OCI-LY7 (cell line): Measurements from ENCODE around the gene SP140L. TPM values are rescaled to one million over a fixed set of nuclear protein-coding genes. Genes with fewer than 3 reads are reported as not detected.
A peak's percentile ranks its signal among the peaks of the same experiment; 100 is the strongest.

ENCODE experiments used
- BruUV-seq: library from RNA; stranded (reverse); fragments of 400-500 nt; replicated peaks from 2 replicates; lab custom pipeline; 2021; lab: Mats Ljungman, UMichigan
- CTCF ChIA-PET: fragments of 300-600 bp; sonication (Branson Sonifier 250); formaldehyde crosslinking; loops from one replicate; lab custom pipeline; 2022; ENCODE audit warnings: antibody characterized with exemption; ENCODE audit not compliant: unreplicated experiment; lab: Charles Lee
- POLR2A ChIA-PET: fragments of 300-600 bp; sonication (Branson Sonifier 250); formaldehyde crosslinking; loops from one replicate; lab custom pipeline; 2022; ENCODE audit warnings: antibody characterized with exemption; lab: Charles Lee
- DNase-seq: peaks from one replicate; pipeline ENCODE4 v3.0.0-alpha.2; 2015; ENCODE audit warnings: low spot score
- H2AFZ ChIP-seq: fragments of 200-600 bp; sonication (generic), shearing (Covaris generic); 2 replicates; pipeline ENCODE4 v1.6.1; 2014; ENCODE audit warnings: mild to moderate bottlenecking, antibody characterized with exemption, low read length, moderate library complexity
- H3K27ac ChIP-seq: fragments of 200-600 bp; sonication (generic); 2 replicates; pipeline ENCODE4 v1.5.1; 2014; ENCODE audit warnings: mixed run types, low read depth, mild to moderate bottlenecking, moderate library complexity, low read length, inconsistent platforms; ENCODE audit not compliant: poor library complexity, severe bottlenecking
- H3K36me3 ChIP-seq: fragments of 200-600 bp; sonication (generic); 2 replicates; pipeline ENCODE4 v1.6.1; 2014; ENCODE audit warnings: mild to moderate bottlenecking, antibody characterized with exemption, low read length, moderate library complexity, mixed read lengths; ENCODE audit not compliant: insufficient read depth
- H3K4me1 ChIP-seq: fragments of 200-600 bp; sonication (generic); 2 replicates; pipeline ENCODE4 v1.5.1; 2014; ENCODE audit warnings: mild to moderate bottlenecking, low read length; ENCODE audit not compliant: insufficient read depth, poor library complexity, severe bottlenecking
- H3K4me2 ChIP-seq: fragments of 200-600 bp; sonication (generic); 2 replicates; pipeline ENCODE4 v1.6.1; 2014; ENCODE audit warnings: mild to moderate bottlenecking, low read length
- H3K4me3 ChIP-seq: fragments of 200-600 bp; sonication (generic); 2 replicates; pipeline ENCODE4 v1.5.1; 2014; ENCODE audit warnings: mild to moderate bottlenecking, low read depth, low read length; ENCODE audit not compliant: poor library complexity, severe bottlenecking
- H3K79me2 ChIP-seq: fragments of 200-600 bp; sonication (generic); 2 replicates; pipeline ENCODE4 v1.6.1; 2016; ENCODE audit warnings: low read depth, mild to moderate bottlenecking, low read length, moderate library complexity, mixed read lengths; ENCODE audit not compliant: insufficient read depth
- H3K9me2 ChIP-seq: fragments of 200-600 bp; sonication (generic); 2 replicates; pipeline ENCODE4 v1.6.1; 2016; ENCODE audit warnings: mild to moderate bottlenecking, low read length, mixed read lengths; ENCODE audit not compliant: insufficient read depth
- H3K9me3 ChIP-seq: fragments of 200-600 bp; sonication (generic); 2 replicates; pipeline ENCODE4 v1.6.1; 2014; ENCODE audit warnings: mild to moderate bottlenecking, mixed run types, low read length, mixed read lengths
- H4K20me1 ChIP-seq: fragments of 200-600 bp; sonication (generic); 2 replicates; pipeline ENCODE4 v1.6.1; 2014; ENCODE audit warnings: mild to moderate bottlenecking, antibody characterized with exemption, low read length, moderate library complexity, mixed read lengths; ENCODE audit not compliant: insufficient read depth
- EZH2phosphoT487 ChIP-seq: fragments of 200-600 bp; sonication (generic); IDR thresholded peaks from 2 replicates; pipeline ENCODE4 v1.6.1; 2018; ENCODE audit warnings: low read depth, borderline replicate concordance, mild to moderate bottlenecking, mixed run types, antibody characterized with exemption, low read length, moderate library complexity, mixed read lengths
- intact Hi-C: fragments of 100-400 bp; cut with micrococcal nuclease; formaldehyde crosslinking; loops from one replicate; pipeline ENCODE4 v1.10.0; 2022; ENCODE audit not compliant: unreplicated experiment
- total RNA-seq, 2 experiments: library from RNA; depleted of rRNA in 1 of 2; stranded (reverse); fragments of >200 nt in 1 of 2; shearing (Covaris generic) in 1 of 2; gene quantifications; 2 replicates each; pipeline ENCODE4 v1.2.3, GENCODE V29; 2014 to 2022
- TF ChIP-seq, protein P1 (sequence below): fragments of 200-600 bp; sonication (generic); conservative IDR thresholded peaks from 2 replicates; pipeline ENCODE4 v1.5.1; 2014; ENCODE audit warnings: mild to moderate bottlenecking, antibody characterized with exemption, low read length, moderate library complexity, mixed read lengths

SP140L gene
- total RNA-seq, 2 experiments from 2014 or later: 10.4 to 19.3 TPM

DNA sequence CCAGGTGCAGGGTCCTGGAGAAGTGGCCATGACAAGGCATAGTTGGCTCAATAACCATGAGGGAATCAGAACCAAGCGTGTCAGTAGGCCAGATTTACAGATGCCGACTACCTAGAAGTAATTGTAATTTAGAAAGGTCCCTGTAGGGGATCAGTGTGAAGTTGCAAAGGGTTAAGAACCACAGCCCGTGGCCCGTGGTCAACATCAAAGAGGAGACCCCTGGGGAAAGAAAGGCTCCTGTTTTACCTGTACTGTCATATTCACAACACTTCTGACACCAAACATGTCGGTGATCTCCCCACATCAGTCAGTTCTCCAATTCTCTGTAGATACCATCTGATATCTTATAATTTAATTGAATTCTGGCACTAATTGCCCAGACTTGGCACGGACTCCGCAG lies 120.0 kb downstream of the SP140L start:
- Histone ChIP-seq H2AFZ (no peak overlapping the region), H4K20me1 (no peaks in the 10 kb centered on the region), H3K9me3 (no peaks in the 10 kb centered on the region), H3K4me2 (0 out of 2 replicates have a peak overlapping the region, but pooled peaks have one; percentile 71), H3K4me3 (no peak overlapping the region), H3K36me3 (peaks cover 84% of the 10 kb centered on the region), H3K9me2 (no peaks in the 10 kb centered on the region), H3K4me1 (peaks cover 35% of the 10 kb centered on the region), H3K27ac (no peak overlapping the region), H3K79me2 (no peaks in the 10 kb centered on the region)
- intact Hi-C loops: loop anchor here (10.0 kb wide), 2 partner anchors 158 to 242 kb away; no protein-coding TSS in a partner anchor
- CTCF ChIA-PET: interaction anchor here (1.0 kb wide), 1 partner anchor 125 kb away, joined by 3 read pairs; no protein-coding TSS in a partner anchor
- POLR2A ChIA-PET: interaction anchor here (0.6 to 1.6 kb wide), 4 partner anchors 25 to 135 kb away, joined by 3 to 6 read pairs (median 3); partner anchors contain the start of gene SP100
- no peak for DNase-seq
- TF ChIP-seq, protein P1, sequence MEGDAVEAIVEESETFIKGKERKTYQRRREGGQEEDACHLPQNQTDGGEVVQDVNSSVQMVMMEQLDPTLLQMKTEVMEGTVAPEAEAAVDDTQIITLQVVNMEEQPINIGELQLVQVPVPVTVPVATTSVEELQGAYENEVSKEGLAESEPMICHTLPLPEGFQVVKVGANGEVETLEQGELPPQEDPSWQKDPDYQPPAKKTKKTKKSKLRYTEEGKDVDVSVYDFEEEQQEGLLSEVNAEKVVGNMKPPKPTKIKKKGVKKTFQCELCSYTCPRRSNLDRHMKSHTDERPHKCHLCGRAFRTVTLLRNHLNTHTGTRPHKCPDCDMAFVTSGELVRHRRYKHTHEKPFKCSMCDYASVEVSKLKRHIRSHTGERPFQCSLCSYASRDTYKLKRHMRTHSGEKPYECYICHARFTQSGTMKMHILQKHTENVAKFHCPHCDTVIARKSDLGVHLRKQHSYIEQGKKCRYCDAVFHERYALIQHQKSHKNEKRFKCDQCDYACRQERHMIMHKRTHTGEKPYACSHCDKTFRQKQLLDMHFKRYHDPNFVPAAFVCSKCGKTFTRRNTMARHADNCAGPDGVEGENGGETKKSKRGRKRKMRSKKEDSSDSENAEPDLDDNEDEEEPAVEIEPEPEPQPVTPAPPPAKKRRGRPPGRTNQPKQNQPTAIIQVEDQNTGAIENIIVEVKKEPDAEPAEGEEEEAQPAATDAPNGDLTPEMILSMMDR: no peak
- no peak for TF ChIP-seq EZH2phosphoT487
- no TSS peak for BruUV-seq

DNA sequence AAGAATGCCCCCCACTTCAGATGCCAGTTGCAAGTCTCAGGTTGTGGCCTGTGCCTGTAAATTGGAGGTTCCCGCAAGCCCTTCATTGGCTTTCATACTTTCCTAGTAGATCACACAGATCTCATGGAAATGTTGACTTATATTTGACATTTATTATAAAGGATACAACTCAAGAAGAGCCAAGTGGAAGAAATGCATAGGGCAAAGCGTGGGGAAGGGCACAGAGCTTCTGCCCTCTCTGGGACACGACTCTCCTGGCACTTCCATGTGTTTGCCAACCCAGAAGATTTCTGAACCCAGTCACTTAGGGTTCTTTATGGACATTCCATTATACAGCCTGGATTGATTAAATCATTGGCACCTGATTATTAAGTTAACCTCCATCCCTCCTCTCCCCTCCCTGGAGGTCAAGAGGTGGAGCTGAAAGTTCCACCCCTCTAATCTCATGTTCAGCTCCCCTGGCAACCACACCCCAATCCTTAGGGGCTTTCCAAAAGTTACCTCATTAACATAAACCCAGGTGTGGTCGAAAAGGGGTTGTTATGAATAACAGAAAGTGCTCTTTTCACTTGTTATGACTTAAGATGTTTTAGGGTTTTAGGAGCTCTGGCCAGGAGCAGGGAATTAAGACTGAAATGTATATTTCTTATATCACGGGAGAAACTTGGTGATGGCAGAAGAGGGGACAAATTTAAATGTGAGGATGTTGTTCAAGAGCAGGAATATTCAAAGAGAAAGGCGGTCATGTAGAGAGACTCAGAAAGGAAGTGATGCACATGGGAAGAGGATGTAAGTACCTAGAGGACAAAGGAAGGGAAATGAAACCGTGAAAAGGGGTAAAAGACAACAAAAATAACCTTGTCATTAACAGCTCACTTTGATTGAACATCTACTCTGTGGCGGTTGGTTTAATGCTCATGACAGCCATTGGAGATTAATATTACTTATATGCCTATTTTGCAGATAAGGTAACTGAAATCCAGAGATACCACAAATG lies 120.8 kb downstream of the SP140L start:
- POLR2A ChIA-PET: interaction anchor here (0.6 to 1.6 kb wide), 5 partner anchors 23 to 707 kb away, joined by 3 to 6 read pairs (median 3); partner anchors contain the start of gene SP100
- no peaks in the 10 kb centered on the region for H4K20me1 ChIP-seq
- H3K36me3 ChIP-seq: peaks cover 87% of the 10 kb centered on the region
- peaks cover 35% of the 10 kb centered on the region for H3K4me1 ChIP-seq
- TF ChIP-seq, protein P1: no peak
- TF ChIP-seq EZH2phosphoT487: no peak
- intact Hi-C loops: loop anchor here (2.0 to 10.0 kb wide), 3 partner anchors 25 to 243 kb away; no protein-coding TSS in a partner anchor
- no peaks in the 10 kb centered on the region for H3K79me2 ChIP-seq
- H3K27ac ChIP-seq: peak overlapping the region; percentile 72
- DNase-seq: peak; percentile 81
- H3K4me2 ChIP-seq: peak overlapping the region; percentile 71
- no TSS peak for BruUV-seq
- H3K9me3 ChIP-seq: peaks cover 5% of the 10 kb centered on the region; the same call in 1 of the 2 replicates
- peak overlapping the region; percentile 41 for H3K4me3 ChIP-seq
- CTCF ChIA-PET: interaction anchor here (1.0 kb wide), 1 partner anchor 126 kb away, joined by 3 read pairs; no protein-coding TSS in a partner anchor
- no peaks in the 10 kb centered on the region for H3K9me2 ChIP-seq
- H2AFZ ChIP-seq: no peak overlapping the region
